ENCODE data around the gene HAPLN1.
A peak's percentile ranks its signal among the peaks of the same experiment; 100 is the strongest.

Gene HAPLN1

GRCh38 chr5:83718195-83718825 lies 2.3 kb downstream of the HAPLN1 start:
- peak; percentile 78 for DNase-seq (ENCODE audit: low spot score)

GRCh38 chr5:83715236-83716065 lies 5.2 kb downstream of the HAPLN1 start:
- DNase-seq (ENCODE audit: low spot score), result no peak

GRCh38 chr5:83714810-83715209 lies 5.8 kb downstream of the HAPLN1 start:
- DNase-seq (ENCODE audit: low spot score), result no peak

GRCh38 chr5:83711982-83712601 lies 8.6 kb downstream of the HAPLN1 start:
- DNase-seq (ENCODE audit: low spot score), result peak; percentile 63

- no peak for DNase-seq (ENCODE audit: low spot score)
These were observed 10.7 kb downstream of the HAPLN1 start for GRCh38 chr5:83709973-83710372.

- no peak for DNase-seq (ENCODE audit: low spot score)
These were observed 12.5 kb downstream of the HAPLN1 start for GRCh38 chr5:83708170-83708569.

GRCh38 chr5:83703059-83703458 lies 17.6 kb downstream of the HAPLN1 start:
- DNase-seq (ENCODE audit: low spot score), result no peak

GRCh38 chr5:83701886-83702285 lies 18.8 kb downstream of the HAPLN1 start:
- DNase-seq (ENCODE audit: low spot score), result peak; percentile 28

- no peak for DNase-seq (ENCODE audit: low spot score)
These were observed 30.8 kb downstream of the HAPLN1 start for GRCh38 chr5:83689881-83690280.

- no peak for DNase-seq (ENCODE audit: low spot score)
These were observed 32.4 kb downstream of the HAPLN1 start for GRCh38 chr5:83688281-83688680.

GRCh38 chr5:83687124-83687619 lies 33.5 kb downstream of the HAPLN1 start:
- no peak for DNase-seq (ENCODE audit: low spot score)

GRCh38 chr5:83686251-83686650 lies 34.4 kb downstream of the HAPLN1 start:
- DNase-seq (ENCODE audit: low spot score), result no peak

GRCh38 chr5:83683836-83684235 lies 36.8 kb downstream of the HAPLN1 start:
- DNase-seq (ENCODE audit: low spot score), result no peak

- DNase-seq (ENCODE audit: low spot score), result no peak
These were observed 48.0 kb downstream of the HAPLN1 start for GRCh38 chr5:83672646-83673045.

- no peak for DNase-seq (ENCODE audit: low spot score)
These were observed 48.5 kb downstream of the HAPLN1 start for GRCh38 chr5:83672158-83672557.

- DNase-seq (ENCODE audit: low spot score), result no peak
These were observed 55.0 kb downstream of the HAPLN1 start for GRCh38 chr5:83665631-83666030.

- no peak for DNase-seq (ENCODE audit: low spot score)
These were observed 58.1 kb downstream of the HAPLN1 start for GRCh38 chr5:83662558-83662957.

GRCh38 chr5:83657807-83658525 lies 62.7 kb downstream of the HAPLN1 start:
- DNase-seq (ENCODE audit: low spot score), result no peak

- no peak for DNase-seq (ENCODE audit: low spot score)
These were observed 66.1 kb downstream of the HAPLN1 start for GRCh38 chr5:83654427-83654994.

- no peak for DNase-seq (ENCODE audit: low spot score)
These were observed 67.0 kb downstream of the HAPLN1 start for GRCh38 chr5:83653669-83654068.

- no peak for DNase-seq (ENCODE audit: low spot score)
These were observed 74.7 kb downstream of the HAPLN1 start for GRCh38 chr5:83645936-83646335.

- no peak for DNase-seq (ENCODE audit: low spot score)
These were observed 76.4 kb downstream of the HAPLN1 start for GRCh38 chr5:83644301-83644700.

Measured in RKO (cell line).